Colonic mucosa (tissue), 4 donors: ENCODE data around the gene CSRNP3. TPM values are rescaled to one million over a fixed set of nuclear protein-coding genes. Genes with fewer than 3 reads are reported as not detected.

Experiments used
- DNase-seq: peaks from one replicate; pipeline ENCODE4 v3.0.0-alpha.2; 2020
- H3K27ac ChIP-seq: fragments of 200-600 bp; one replicate; pipeline ENCODE4 v1.8.0; 2021
- H3K27me3 ChIP-seq: fragments of 200-600 bp; one replicate; pipeline ENCODE4 v1.8.0; 2021
- H3K36me3 ChIP-seq: fragments of 200-600 bp; one replicate; pipeline ENCODE4 v1.8.0; 2021
- H3K4me1 ChIP-seq: fragments of 200-600 bp; one replicate; pipeline ENCODE4 v1.8.0; 2021; ENCODE audit warnings: mild to moderate bottlenecking
- H3K4me3 ChIP-seq: fragments of 200-600 bp; one replicate; pipeline ENCODE4 v1.8.0; 2021
- H3K9ac ChIP-seq, 2 donors: one replicate each; pipeline ENCODE4 v1.7.0; 2013; ENCODE audit warnings: control low read depth in 2 of 2, low read depth in 2 of 2, low read length in 2 of 2
- H3K9me3 ChIP-seq: fragments of 200-600 bp; one replicate; pipeline ENCODE4 v1.8.0; 2021
- CTCF ChIP-seq: fragments of 200-600 bp; IDR thresholded peaks from one replicate; pipeline ENCODE4 v1.8.0; 2022; ENCODE audit warnings: antibody characterized with exemption, mild to moderate bottlenecking
- intact Hi-C: fragments of 100-400 bp; cut with DNase I; formaldehyde crosslinking; loops from one replicate; pipeline ENCODE4 v1.14.1; 2022
- total RNA-seq, 2 donors: library from RNA; stranded (reverse); fragmentation: NEBNext Ultra II Directional in 1 of 2; extraction: Animal tissue kit (Norgen Biotek cat#: 25700) in 1 of 2; gene quantifications; one replicate each; pipeline ENCODE4 v1.2.1, GENCODE V29; 2021
- donor health status: healthy.
- donor health status: DM: no; HTN: no; CAD: no.
- donor health status: DM: no; HTN: no; CAD: no.

CSRNP3 gene
- total RNA-seq, 2 donors from 2014 or later, result 1.5 to 2.0 TPM

DNA sequence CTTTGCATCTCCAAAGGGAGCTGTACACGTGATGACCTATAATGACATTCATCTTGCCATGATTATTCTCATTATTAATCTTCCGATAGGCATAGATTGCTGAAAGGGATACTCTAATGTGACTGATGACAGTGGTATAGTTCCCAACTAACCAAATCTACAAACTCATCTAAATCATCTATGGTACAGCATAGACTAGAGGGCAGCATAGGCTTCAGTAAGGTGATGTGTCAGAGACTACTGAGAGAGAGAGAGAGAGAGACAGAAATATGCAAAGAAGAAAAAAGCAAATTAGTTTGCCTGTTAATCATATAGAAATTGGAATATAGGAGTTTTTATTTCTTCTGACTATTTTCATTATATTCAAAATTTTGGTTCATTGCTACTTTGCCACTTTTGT lies 89.3 kb downstream of the CSRNP3 start:
- intact Hi-C loops, result loop anchor here (10.0 kb wide), 1 partner anchor 136 kb away; no protein-coding TSS in a partner anchor
- DNase-seq, result no peak
- no peak overlapping the region for H3K9ac ChIP-seq
- H3K27me3 ChIP-seq, result no peaks in the 10 kb centered on the region
- no peaks in the 10 kb centered on the region for H3K4me1 ChIP-seq
- H3K9me3 ChIP-seq, result no peaks in the 10 kb centered on the region
- no peaks in the 10 kb centered on the region for H3K36me3 ChIP-seq
- TF ChIP-seq CTCF, result no peak
- H3K4me3 ChIP-seq, result no peak overlapping the region
- H3K27ac ChIP-seq, result no peak overlapping the region

- Histone ChIP-seq H3K4me3 (no peak overlapping the region), H3K9me3 (no peaks in the 10 kb centered on the region), H3K27ac (no peak overlapping the region), H3K4me1 (no peaks in the 10 kb centered on the region), H3K27me3 (no peaks in the 10 kb centered on the region), H3K9ac (no peak overlapping the region), H3K36me3 (no peaks in the 10 kb centered on the region)
- DNase-seq, result no peak
- TF ChIP-seq CTCF, result no peak
- intact Hi-C loops, result no loop called here
Observed at GRCh38 chr2:165560377-165560988, 91.0 kb downstream of the CSRNP3 start.

DNA sequence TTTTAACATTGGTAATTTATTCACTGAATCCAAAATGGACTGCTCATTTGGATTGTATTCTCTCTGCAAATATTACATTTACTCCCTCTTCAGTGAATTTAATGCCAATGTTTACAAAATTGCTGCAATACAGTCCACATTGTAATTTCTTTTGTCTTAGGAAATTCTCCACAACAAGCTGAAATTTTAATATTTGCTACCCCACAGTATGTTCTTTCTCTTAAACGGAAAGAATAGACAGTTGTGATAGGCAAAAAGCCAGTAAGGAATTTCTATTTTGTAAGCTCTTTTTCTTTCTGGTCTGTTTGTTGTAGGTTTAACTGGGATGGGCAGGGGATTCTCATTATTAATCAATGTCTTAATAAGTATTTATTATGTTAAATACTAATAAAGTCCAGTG lies 92.0 kb downstream of the CSRNP3 start:
- no peaks in the 10 kb centered on the region for H3K4me1 ChIP-seq
- H3K27ac ChIP-seq, result no peak overlapping the region
- DNase-seq, result no peak
- no peaks in the 10 kb centered on the region for H3K9me3 ChIP-seq
- intact Hi-C loops, result no loop called here
- H3K36me3 ChIP-seq, result no peaks in the 10 kb centered on the region
- no peaks in the 10 kb centered on the region for H3K27me3 ChIP-seq
- TF ChIP-seq CTCF, result no peak
- H3K9ac ChIP-seq, result no peak overlapping the region
- H3K4me3 ChIP-seq, result no peak overlapping the region

GRCh38 chr2:165562233-165562632 lies 92.7 kb downstream of the CSRNP3 start:
- TF ChIP-seq CTCF, result no peak
- Histone ChIP-seq H3K4me1 (no peaks in the 10 kb centered on the region), H3K27me3 (no peaks in the 10 kb centered on the region), H3K4me3 (no peak overlapping the region), H3K9me3 (no peaks in the 10 kb centered on the region), H3K36me3 (no peaks in the 10 kb centered on the region), H3K9ac (no peak overlapping the region), H3K27ac (no peak overlapping the region)
- DNase-seq, result no peak
- intact Hi-C loops, result no loop called here

GRCh38 chr2:165563468-165564225 lies 94.1 kb downstream of the CSRNP3 start:
- H3K4me1 ChIP-seq, result no peaks in the 10 kb centered on the region
- H3K36me3 ChIP-seq, result no peaks in the 10 kb centered on the region
- no peak overlapping the region for H3K27ac ChIP-seq
- DNase-seq, result no peak
- H3K9ac ChIP-seq, result no peak overlapping the region
- no peak for TF ChIP-seq CTCF
- H3K4me3 ChIP-seq, result no peak overlapping the region
- no peaks in the 10 kb centered on the region for H3K27me3 ChIP-seq
- intact Hi-C loops, result no loop called here
- no peaks in the 10 kb centered on the region for H3K9me3 ChIP-seq
